Fibroblast of gingiva (primary cell): ENCODE measurements around the gene BORCS5.
A peak's percentile ranks its signal among the peaks of the same experiment; 100 is the strongest.
"Not testable (repeated sequence)": the region's sequence is repeated elsewhere in the genome, so short reads cannot be mapped to it uniquely, and the experiment has no call there.

ENCODE experiments used
- DNase-seq: peaks from one replicate; pipeline ENCODE4 v3.0.0-alpha.2; 2011; ENCODE audit warnings: low read depth

Gene BORCS5

DNA sequence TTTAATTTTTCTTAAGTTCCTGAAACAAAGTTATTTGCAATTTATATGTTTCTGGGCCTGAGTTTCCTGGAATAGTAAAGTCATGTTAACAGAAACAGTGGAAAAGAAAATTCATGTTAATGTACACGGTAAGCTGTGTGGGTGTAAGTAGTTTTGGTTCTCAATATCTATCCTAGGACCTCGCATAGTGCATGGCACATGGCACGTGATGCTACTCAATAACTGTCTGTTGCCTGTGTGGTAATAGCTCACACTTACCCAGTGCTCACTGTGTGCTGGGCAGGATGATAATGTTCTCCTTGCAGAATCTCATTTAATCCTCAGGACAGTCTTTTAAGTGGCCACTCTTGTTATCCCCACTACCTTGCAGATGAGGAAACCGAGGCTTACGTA, 105.0 kb downstream of the BORCS5 start:
- DNase-seq, result no peak

- no peak for DNase-seq
Observed at GRCh38 chr12:12465522-12465921, 108.6 kb downstream of the BORCS5 start.

DNA sequence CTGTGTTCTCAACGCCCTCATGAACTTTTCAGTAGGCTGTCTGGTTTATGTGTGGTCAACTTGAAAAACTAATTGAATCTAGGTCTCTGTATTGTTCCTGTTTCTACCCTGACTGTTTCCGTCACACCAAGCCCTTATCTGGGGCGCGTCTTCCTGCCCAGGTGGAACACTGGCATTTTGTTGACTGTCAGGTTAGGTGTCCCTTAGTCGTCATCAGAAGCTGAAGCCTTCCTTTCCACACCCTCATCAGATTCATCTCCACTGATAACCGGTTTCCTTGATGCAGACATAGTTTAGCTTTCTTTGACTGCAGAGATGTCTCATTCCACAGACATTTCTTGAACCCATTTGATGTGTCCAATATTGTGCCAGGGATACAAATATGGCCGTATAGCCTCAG, 109.3 kb downstream of the BORCS5 start:
- no peak for DNase-seq

DNA sequence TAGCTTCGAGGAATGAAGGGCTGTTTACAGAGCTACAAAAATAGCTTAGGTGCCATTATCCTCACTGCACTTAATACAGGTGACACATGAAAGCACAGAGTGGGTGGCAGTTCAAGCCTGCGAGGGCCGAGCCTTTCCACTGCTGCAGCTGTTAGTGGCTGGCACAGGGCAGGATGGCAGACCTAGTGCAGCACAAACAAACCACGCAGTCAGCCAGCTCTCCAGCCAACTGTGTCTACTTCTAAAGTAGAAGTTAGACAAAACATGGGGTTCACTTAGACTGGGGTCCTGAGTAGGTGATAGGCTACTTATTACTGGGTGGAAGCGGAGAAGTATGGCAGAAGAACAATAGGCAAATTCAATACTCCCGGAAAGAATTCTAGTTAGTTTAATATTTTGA, 110.4 kb downstream of the BORCS5 start:
- DNase-seq, result no peak

DNA sequence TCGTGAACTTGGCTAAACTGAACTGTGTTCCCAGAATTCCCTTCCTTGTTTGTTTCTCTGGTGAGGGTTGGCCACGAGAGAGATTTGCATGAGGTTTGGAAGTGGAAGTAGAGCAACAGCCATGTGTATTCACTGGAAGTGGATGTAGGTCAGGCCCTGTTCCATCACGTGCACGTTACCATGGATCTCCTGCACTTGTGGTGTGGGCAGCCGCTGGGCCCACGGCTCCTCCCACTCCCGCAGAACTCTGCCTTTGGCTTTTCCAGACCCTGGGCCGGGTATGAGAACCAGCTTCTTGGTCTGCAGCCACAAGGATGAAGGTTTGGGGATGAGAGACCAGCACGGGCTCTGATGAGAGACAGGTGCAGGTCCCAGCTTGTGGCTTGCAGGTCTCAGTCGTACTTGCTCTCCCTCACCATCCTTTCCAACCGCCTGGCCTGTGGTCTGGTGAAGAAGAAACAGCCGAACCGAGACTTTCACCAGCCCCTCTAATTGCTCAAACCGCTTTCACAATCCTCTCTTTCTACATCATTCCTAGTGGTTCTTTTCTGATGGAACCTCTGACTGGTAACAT, 110.9 kb downstream of the BORCS5 start:
- peak; percentile 50 for DNase-seq

GRCh38 chr12:12468575-12468974, 111.7 kb downstream of the BORCS5 start:
- DNase-seq, result no peak

GRCh38 chr12:12469386-12469785, 112.5 kb downstream of the BORCS5 start:
- DNase-seq, result no peak

DNA sequence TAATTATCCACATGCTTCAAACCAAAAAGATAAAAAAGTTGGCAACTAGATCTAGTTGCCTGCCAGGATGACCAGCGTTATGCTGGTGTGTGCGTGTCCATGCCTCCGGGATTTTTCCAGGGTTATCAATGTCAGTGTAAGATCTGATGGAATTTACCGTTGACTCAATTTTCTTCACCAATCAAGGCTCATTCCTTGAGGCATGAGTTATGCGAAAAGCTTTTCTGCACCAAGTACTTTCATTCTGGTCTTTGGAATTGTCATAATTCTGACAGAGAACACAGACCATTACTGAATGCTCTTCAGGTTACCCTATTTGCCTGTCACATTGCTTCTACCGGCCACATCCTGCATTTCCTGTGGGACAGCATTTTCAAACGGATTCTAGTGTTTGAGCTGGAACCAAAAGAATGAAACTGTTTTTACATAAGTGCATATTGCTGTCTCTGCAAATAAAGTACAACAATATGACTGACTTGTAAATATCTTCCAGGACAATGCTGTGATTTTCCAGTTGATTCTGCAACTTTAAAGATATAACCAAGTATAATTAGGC, 114.0 kb downstream of the BORCS5 start:
- DNase-seq, result no peak

DNA sequence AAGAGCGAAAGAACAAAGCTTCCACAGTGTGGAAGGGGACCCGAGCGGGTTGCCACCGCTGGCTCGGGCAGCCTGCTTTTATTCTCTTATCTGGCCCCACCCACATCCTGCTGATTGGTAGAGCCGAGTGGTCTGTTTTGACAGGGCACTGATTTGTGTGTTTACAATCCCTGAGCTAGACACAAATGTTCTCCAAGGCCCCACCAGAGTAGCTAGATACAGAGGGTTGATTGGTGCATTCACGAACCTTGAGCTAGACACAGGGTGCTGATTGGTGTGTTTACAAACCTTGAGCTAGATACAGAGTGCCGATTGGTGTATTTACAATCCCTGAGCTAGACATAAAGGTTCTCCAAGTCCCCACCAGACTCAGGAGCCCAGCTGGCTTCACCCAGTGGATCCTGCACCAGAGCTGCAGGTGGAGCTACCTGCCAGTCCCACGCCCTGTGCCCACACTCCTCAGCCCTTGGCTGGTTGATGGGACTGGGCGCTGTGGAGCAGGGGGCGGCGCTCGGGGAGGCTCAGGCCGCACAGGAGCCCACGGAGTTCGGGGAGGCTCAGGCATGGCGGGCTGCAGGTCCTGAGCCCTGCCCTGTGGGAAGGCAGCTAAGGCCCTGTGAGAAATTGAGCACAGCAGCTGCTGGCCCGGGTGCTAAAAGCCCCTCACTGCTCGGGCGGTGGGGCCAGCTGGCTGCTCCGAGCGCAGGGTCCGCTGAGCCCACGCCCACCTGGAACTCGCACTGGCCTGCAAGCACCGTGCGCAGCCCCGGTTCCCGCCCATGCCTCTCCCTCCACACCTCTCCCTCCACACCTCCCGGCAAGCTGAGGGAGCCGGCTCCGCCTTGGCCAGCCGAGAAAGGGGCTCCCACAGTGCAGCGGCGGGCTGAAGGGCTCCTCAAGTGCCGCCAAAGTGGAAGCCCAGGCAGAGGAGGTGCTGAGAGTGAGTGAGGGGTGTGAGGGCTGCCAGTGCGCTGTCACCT, 115.4 kb downstream of the BORCS5 start:
- DNase-seq, result not testable (repeated sequence)

GRCh38 chr12:12473223-12473622, 116.3 kb downstream of the BORCS5 start:
- DNase-seq, result no peak

- DNase-seq, result no peak
Observed at GRCh38 chr12:12474471-12474928, 117.6 kb downstream of the BORCS5 start.

GRCh38 chr12:12474931-12475795, 118.3 kb downstream of the BORCS5 start:
- DNase-seq, result no peak

DNA sequence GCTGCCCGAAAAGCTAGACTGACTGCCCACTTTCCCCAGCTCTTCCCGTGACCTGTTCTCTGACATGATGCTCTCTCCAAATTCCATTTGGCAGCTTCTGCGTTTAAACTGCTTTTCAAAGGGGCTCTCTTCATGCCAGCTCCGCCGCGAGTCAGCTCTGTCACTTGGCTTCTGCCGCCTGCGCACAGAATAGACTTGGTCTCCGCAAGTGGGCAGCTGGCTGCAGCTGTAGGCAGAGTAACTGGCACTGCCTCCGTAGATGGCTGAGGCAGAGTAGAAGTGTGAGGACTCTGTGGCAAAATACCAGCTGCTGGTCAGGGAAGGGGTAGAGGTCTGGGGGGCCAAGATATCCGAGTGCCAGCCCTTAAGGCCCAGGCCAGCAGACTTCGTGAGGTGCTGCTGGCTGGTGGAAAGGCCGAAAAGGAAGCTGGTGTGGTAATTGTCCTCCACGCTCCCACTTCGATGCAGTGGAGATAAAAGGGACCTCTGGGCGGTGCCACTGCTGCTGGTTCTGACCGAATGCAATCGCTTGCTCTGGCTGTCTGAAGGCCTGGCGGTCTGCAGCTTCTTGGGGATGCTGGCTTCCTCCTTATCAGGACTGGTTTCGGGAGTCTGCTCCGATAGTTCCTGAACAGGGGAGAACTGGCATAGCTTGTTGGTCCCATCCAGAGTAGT, 120.1 kb downstream of the BORCS5 start:
- no peak for DNase-seq

DNA sequence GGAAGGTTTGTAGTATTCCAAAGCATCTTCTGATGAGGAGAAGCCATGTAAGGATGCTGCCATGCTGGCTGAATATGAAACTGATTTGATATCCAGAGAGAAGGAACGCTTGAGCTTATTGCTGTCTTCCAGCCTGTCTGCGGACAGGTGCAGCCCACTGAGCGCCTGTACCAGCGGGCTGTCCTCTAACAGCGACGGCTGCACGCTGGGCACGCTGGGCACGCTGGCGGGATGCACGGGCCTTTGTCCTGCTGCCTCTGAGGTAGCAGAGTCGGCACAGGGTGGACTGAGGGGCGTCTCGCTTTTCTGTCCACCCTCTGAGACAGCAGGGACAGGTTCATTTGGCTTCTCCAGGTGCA, 120.6 kb downstream of the BORCS5 start:
- DNase-seq, result no peak

DNA sequence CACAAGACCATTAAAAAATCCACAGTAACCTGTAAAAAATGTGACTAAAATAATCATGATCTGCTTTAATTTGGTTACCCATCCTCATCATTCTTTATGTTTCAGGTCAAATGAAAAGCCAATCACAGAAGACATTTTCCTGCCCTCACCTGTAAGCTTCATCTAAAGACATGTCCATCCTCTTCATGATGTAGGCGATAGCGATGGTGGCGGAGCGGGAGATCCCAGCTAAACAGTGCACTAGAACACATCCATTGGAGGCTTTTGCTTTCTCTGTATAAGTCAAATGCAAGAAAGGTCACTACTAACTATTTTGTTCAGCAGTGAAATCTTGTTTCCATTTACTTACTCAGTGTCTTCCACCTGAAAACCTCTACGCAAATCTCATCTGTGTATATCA, 123.2 kb downstream of the BORCS5 start:
- DNase-seq, result no peak

- no peak for DNase-seq
Observed at GRCh38 chr12:12481631-12482030, 124.8 kb downstream of the BORCS5 start.

GRCh38 chr12:12482150-12482761, 125.4 kb downstream of the BORCS5 start:
- no peak for DNase-seq

DNA sequence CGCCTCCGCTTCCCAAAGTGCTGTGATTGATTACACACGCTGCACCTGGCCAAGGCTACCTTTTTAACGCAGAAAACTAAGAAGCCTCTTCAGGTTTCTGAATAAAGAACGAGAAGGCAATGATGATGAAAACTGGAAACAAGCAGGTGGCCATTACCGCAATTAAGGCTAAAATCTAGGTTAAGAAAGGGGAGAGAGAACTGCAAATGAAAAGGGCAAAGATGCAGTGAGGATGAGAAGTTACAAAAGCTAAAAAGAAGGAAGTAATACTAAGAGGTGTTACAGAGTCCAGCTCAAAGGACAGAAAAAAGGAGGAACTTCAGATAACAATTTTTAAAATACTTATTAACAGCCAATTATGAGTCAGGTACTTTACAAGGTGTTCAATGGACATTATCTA, 126.1 kb downstream of the BORCS5 start:
- DNase-seq, result no peak

DNA sequence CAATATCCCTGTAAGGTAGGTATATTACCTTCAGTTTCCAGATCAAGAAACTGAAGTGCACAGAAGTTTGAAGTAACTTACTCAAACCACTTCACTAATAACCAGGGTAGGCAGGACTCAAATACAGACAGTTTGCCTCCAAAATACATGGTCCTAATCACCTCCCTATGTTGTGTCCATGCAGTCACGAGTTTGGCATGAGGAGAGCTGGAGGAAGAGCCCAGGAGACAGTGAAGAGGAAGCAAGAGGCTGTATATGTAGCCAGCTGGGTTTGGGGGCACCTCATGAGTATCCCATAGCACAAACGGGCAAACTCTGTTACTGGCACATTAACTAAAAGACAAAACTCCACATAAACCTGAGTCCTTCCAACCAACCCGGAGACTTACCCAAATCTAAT, 126.6 kb downstream of the BORCS5 start:
- no peak for DNase-seq

DNA sequence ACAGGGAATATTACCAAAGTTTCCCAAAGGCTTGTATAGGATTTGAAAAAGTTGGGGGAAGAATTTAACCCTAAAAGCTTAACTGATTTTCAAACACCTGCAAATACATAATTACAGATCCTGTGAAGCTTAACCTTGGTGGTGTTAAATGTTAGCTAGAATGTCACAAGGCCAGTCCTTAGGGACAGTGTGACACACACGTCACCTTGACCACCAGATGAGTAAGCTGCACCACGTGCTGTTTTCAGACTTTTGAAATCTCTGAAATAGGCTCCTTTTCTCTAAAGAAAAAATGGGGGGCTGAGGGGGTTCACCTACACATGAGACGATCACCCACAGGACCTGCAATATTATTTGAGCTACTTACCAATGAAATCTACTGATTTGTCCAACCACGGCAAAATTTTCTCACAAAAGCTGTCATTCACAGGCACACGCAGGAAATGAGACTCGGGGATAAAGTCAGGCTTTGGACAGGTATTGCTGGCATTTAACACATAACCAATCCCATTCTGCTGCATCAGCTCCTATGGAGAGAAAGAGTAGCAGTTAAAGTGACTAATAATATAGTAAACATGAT, 129.9 kb downstream of the BORCS5 start:
- no peak for DNase-seq

GRCh38 chr12:12487490-12487889, 130.6 kb downstream of the BORCS5 start:
- no peak for DNase-seq
